Measurements from ENCODE around the gene CHD2.

The CHD2 gene

GRCh38 chr15:92921215-92922131 lies 21.3 kb downstream of the CHD2 start:
- H3K27me3 ChIP-seq (ENCODE audit: low read depth, low read length) = no peaks in the 10 kb centered on the region
- peaks cover 22 to 35% of the 10 kb centered on the region in 2 donors for H3K36me3 ChIP-seq (ENCODE audit: control insufficient read depth in 1 of 2, insufficient read depth in 2 of 2, low read length in 2 of 2)
- peak overlapping the region; percentile 66 for H3K27ac ChIP-seq (ENCODE audit: low read length)
- H3K4me3 ChIP-seq (ENCODE audit: low read depth in 1 of 2, low read length in 2 of 2) = no peak overlapping the region
- no peaks in the 10 kb centered on the region for H3K9me3 ChIP-seq (ENCODE audit: control insufficient read depth in 1 of 2, low read length in 2 of 2)
- peaks cover 29 to 56% of the 10 kb centered on the region in 2 donors for H3K4me1 ChIP-seq (ENCODE audit: control insufficient read depth in 1 of 2, insufficient read depth in 2 of 2, low read length in 2 of 2)

DNA sequence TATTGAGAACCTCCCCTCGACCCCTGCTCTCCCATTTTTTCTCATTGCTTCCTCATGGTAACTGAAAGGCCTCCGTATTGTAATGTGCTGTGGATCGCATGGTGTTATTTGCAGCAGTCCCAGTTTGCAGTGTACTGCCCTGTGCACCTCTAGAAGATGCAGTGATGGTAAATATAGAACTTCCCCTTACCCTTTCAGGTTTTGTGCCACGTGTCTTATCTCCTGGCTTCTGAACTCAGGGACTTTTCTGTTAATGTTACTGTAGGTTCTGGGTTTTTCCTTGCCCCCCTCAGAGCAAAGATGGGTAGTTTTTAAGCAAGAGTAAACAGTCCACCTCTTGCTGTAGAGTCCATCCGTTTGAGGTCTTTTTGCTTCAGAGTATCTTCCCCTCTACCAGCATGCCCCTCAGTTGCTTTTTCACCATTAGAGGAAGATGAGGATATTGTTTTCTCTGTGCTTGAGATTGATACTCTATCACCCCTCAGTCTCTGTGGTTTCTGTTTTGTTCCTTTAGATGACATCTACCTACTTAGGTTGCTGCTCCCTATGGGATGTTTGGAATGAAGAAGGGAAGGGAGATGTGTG lies 22.4 kb downstream of the CHD2 start:
- no peaks in the 10 kb centered on the region for H3K9me3 ChIP-seq (ENCODE audit: control insufficient read depth in 1 of 2, low read length in 2 of 2)
- no peaks in the 10 kb centered on the region for H3K27me3 ChIP-seq (ENCODE audit: low read depth, low read length)
- peaks cover 29 to 51% of the 10 kb centered on the region in 2 donors for H3K4me1 ChIP-seq (ENCODE audit: control insufficient read depth in 1 of 2, insufficient read depth in 2 of 2, low read length in 2 of 2)
- peak overlapping the region; percentile 66 for H3K27ac ChIP-seq (ENCODE audit: low read length)
- H3K4me3 ChIP-seq (ENCODE audit: low read depth in 1 of 2, low read length in 2 of 2) = no peak overlapping the region
- peaks cover 32 to 44% of the 10 kb centered on the region in 2 donors for H3K36me3 ChIP-seq (ENCODE audit: control insufficient read depth in 1 of 2, insufficient read depth in 2 of 2, low read length in 2 of 2)

DNA sequence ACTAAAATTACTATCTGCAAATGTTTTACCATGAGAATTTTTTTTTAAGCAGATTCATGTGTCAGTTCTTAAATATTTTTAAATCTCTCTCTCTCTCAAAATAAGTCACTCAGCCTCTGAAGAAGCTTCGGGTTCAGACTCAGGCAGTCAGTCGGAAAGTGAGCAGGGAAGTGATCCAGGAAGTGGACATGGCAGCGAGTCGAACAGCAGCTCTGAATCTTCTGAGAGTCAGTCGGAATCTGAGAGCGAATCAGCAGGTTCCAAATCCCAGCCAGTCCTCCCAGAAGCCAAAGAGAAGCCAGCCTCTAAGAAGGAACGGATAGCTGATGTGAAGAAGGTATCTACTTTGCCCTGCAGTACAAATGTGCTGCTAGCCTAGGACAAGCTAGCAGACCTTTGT lies 24.1 kb downstream of the CHD2 start:
- H3K4me1 ChIP-seq (ENCODE audit: control insufficient read depth in 1 of 2, insufficient read depth in 2 of 2, low read length in 2 of 2) = peaks cover 32 to 43% of the 10 kb centered on the region in 2 donors
- H3K4me3 ChIP-seq (ENCODE audit: low read depth in 1 of 2, low read length in 2 of 2) = no peak overlapping the region
- no peaks in the 10 kb centered on the region for H3K9me3 ChIP-seq (ENCODE audit: control insufficient read depth in 1 of 2, low read length in 2 of 2)
- peaks cover 49 to 57% of the 10 kb centered on the region in 2 donors for H3K36me3 ChIP-seq (ENCODE audit: control insufficient read depth in 1 of 2, insufficient read depth in 2 of 2, low read length in 2 of 2)
- no peaks in the 10 kb centered on the region for H3K27me3 ChIP-seq (ENCODE audit: low read depth, low read length)
- H3K27ac ChIP-seq (ENCODE audit: low read length) = peak overlapping the region; percentile 56

GRCh38 chr15:92925454-92925853 lies 25.3 kb downstream of the CHD2 start:
- Histone ChIP-seq H3K27ac (ENCODE audit: low read length) (peak overlapping the region; percentile 25), H3K4me1 (ENCODE audit: control insufficient read depth in 1 of 2, insufficient read depth in 2 of 2, low read length in 2 of 2) (peaks cover 30 to 39% of the 10 kb centered on the region in 2 donors)

DNA sequence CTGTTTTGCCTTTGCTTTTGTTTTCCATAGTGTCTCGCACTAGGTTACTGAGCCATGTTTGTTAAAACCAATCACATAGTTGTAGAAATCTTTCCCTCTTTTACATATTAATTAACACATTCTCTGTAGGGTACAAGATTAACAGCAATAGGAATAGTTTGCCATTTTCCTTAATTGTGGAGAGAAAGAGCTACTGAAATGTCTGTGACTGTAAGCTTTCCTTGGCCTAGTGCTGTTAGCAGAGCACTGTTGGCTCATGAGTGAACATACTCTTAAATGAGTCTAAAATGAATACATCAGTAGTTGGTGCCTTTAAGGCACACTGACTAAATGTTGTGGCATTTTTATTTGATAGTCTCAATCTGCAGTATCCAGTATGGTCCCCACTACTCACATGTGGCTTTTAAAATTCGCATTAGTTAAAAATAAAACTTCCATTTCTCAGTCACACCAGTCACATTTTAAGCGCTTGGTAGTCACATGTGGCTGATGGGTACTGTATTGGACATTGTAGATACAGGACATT lies 28.2 kb downstream of the CHD2 start:
- Histone ChIP-seq H3K4me1 (ENCODE audit: control insufficient read depth in 1 of 2, insufficient read depth in 2 of 2, low read length in 2 of 2) (peaks cover 11 to 19% of the 10 kb centered on the region in 2 donors), H3K36me3 (ENCODE audit: control insufficient read depth in 1 of 2, insufficient read depth in 2 of 2, low read length in 2 of 2) (peaks cover 69 to 72% of the 10 kb centered on the region in 2 donors), H3K27me3 (ENCODE audit: low read depth, low read length) (no peaks in the 10 kb centered on the region), H3K27ac (ENCODE audit: low read length) (no peak overlapping the region), H3K9me3 (ENCODE audit: control insufficient read depth in 1 of 2, low read length in 2 of 2) (no peaks in the 10 kb centered on the region), H3K4me3 (ENCODE audit: low read depth in 1 of 2, low read length in 2 of 2) (no peak overlapping the region)

More at GRCh38 chr15:92925454-92925853, 25.3 kb downstream of the CHD2 start:
- Histone ChIP-seq H3K4me3 (ENCODE audit: low read depth in 1 of 2, low read length in 2 of 2) (no peak overlapping the region), H3K36me3 (ENCODE audit: control insufficient read depth in 1 of 2, insufficient read depth in 2 of 2, low read length in 2 of 2) (peaks cover 59 to 67% of the 10 kb centered on the region in 2 donors), H3K9me3 (ENCODE audit: control insufficient read depth in 1 of 2, low read length in 2 of 2) (no peaks in the 10 kb centered on the region), H3K27me3 (ENCODE audit: low read depth, low read length) (no peaks in the 10 kb centered on the region)

DNA sequence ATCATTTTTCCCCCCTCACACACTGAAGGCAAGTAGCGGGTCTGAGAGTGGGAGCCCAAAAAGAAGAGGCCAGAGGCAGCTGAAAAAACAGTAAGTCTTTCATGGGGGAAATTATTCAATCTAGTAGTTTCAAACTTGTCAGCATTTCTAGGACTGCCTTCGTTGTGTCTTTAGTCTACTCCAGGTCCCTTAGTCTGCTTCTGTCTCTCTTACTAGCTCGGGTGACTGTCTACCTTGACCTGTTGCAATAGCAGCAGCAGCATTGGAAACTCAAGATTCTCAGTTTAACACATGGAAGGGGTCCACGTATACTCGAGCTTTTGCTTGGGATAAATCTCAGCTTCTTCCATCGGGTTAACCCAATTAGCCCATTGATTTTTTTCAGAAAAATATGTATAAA lies 28.9 kb downstream of the CHD2 start:
- H3K36me3 ChIP-seq (ENCODE audit: control insufficient read depth in 1 of 2, insufficient read depth in 2 of 2, low read length in 2 of 2) = peaks cover 75 to 79% of the 10 kb centered on the region in 2 donors
- peaks cover 11 to 19% of the 10 kb centered on the region in 2 donors for H3K4me1 ChIP-seq (ENCODE audit: control insufficient read depth in 1 of 2, insufficient read depth in 2 of 2, low read length in 2 of 2)
- no peaks in the 10 kb centered on the region for H3K9me3 ChIP-seq (ENCODE audit: control insufficient read depth in 1 of 2, low read length in 2 of 2)

GRCh38 chr15:92930054-92930621 lies 30.0 kb downstream of the CHD2 start:
- Histone ChIP-seq H3K27ac (ENCODE audit: low read length) (no peak overlapping the region), H3K27me3 (ENCODE audit: low read depth, low read length) (no peaks in the 10 kb centered on the region), H3K36me3 (ENCODE audit: control insufficient read depth in 1 of 2, insufficient read depth in 2 of 2, low read length in 2 of 2) (peaks cover 73 to 78% of the 10 kb centered on the region in 2 donors), H3K4me1 (ENCODE audit: control insufficient read depth in 1 of 2, insufficient read depth in 2 of 2, low read length in 2 of 2) (peaks cover 11 to 19% of the 10 kb centered on the region in 2 donors), H3K9me3 (ENCODE audit: control insufficient read depth in 1 of 2, low read length in 2 of 2) (no peaks in the 10 kb centered on the region), H3K4me3 (ENCODE audit: low read depth in 1 of 2, low read length in 2 of 2) (no peak overlapping the region)

More for the DNA sequence above, 28.9 kb downstream of the CHD2 start:
- no peak overlapping the region for H3K4me3 ChIP-seq (ENCODE audit: low read depth in 1 of 2, low read length in 2 of 2)
- H3K27ac ChIP-seq (ENCODE audit: low read length) = no peak overlapping the region
- no peaks in the 10 kb centered on the region for H3K27me3 ChIP-seq (ENCODE audit: low read depth, low read length)

DNA sequence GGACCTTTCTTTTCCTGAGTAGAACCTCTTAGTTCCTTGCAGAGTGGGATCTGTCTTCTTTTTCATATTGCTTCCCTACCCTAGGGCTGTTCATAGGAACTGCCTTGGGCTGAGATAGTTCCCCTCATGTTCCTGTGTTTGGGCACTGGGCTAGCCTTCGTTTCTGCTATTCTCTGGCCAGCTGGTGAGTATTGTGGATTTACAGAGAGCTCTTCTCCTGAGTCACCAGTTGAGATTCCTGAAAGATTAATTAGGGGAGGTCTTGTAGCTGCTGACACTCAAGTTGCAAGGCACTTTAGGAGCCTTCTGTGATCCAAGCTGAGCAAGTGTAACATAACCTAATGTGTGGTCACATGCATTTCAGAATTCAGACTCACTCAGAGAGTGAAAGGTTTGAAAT lies 30.7 kb downstream of the CHD2 start:
- Histone ChIP-seq H3K4me1 (ENCODE audit: control insufficient read depth in 1 of 2, insufficient read depth in 2 of 2, low read length in 2 of 2) (peaks cover 8 to 19% of the 10 kb centered on the region in 2 donors), H3K9me3 (ENCODE audit: control insufficient read depth in 1 of 2, low read length in 2 of 2) (no peaks in the 10 kb centered on the region), H3K27me3 (ENCODE audit: low read depth, low read length) (no peaks in the 10 kb centered on the region), H3K36me3 (ENCODE audit: control insufficient read depth in 1 of 2, insufficient read depth in 2 of 2, low read length in 2 of 2) (peaks cover 72 to 73% of the 10 kb centered on the region in 2 donors), H3K27ac (ENCODE audit: low read length) (no peak overlapping the region), H3K4me3 (ENCODE audit: low read depth in 1 of 2, low read length in 2 of 2) (no peak overlapping the region)

DNA sequence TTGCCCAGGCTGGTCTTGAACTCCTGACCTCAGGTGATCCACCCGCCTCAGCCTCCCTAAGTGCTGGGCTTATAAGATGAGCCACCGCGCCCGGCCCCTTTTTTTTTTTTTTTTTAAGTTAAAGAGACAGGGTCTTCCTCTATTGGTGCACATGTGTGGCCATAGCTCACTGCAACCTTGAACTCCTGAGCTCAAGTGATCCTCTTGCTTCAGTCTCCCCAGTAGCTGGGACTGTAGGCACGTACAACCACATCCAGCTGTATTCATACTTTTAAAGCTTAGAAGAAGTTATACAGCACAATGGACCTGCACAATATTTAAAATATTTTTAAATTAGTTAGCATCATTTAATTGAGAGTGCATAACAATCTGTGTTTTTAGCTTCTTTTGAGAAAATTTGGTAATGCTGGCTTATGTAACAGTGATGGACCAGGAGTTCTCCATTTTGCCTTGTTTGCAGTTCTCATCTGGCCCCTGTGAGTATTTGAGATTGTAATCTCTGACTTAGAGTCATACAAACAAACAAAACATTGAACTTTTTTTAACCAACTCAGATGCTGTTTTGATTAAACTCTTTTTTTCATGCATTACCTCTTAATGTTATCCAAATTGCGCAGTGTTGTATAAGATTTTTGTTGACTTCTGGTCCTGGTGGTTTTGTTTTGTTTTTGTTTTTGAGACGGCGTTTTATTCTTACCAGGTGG lies 33.0 kb downstream of the CHD2 start:
- Histone ChIP-seq H3K27ac (ENCODE audit: low read length) (no peak overlapping the region), H3K4me3 (ENCODE audit: low read depth in 1 of 2, low read length in 2 of 2) (no peak overlapping the region), H3K36me3 (ENCODE audit: control insufficient read depth in 1 of 2, insufficient read depth in 2 of 2, low read length in 2 of 2) (peaks cover 62 to 63% of the 10 kb centered on the region in 2 donors), H3K4me1 (ENCODE audit: control insufficient read depth in 1 of 2, insufficient read depth in 2 of 2, low read length in 2 of 2) (peaks cover 12 to 23% of the 10 kb centered on the region in 2 donors), H3K27me3 (ENCODE audit: low read depth, low read length) (no peaks in the 10 kb centered on the region), H3K9me3 (ENCODE audit: control insufficient read depth in 1 of 2, low read length in 2 of 2) (no peaks in the 10 kb centered on the region)

- H3K9me3 ChIP-seq (ENCODE audit: control insufficient read depth in 1 of 2, low read length in 2 of 2) = no peaks in the 10 kb centered on the region
- peaks cover 12 to 23% of the 10 kb centered on the region in 2 donors for H3K4me1 ChIP-seq (ENCODE audit: control insufficient read depth in 1 of 2, insufficient read depth in 2 of 2, low read length in 2 of 2)
- peak overlapping the region; percentile 17 for H3K27ac ChIP-seq (ENCODE audit: low read length)
- H3K27me3 ChIP-seq (ENCODE audit: low read depth, low read length) = no peaks in the 10 kb centered on the region
- H3K36me3 ChIP-seq (ENCODE audit: control insufficient read depth in 1 of 2, insufficient read depth in 2 of 2, low read length in 2 of 2) = peaks cover 59 to 63% of the 10 kb centered on the region in 2 donors
- no peak overlapping the region for H3K4me3 ChIP-seq (ENCODE audit: low read depth in 1 of 2, low read length in 2 of 2)
These were observed 33.7 kb downstream of the CHD2 start for GRCh38 chr15:92933831-92934230.

All from muscle layer of duodenum (tissue), 2 donors.